Neural progenitor cell (in vitro differentiated cells): ENCODE results near the gene KMT2C. TPM values are rescaled to one million over a fixed set of nuclear protein-coding genes. Genes with fewer than 3 reads are reported as not detected.
A peak's percentile ranks its signal among the peaks of the same experiment; 100 is the strongest.
"Not testable (repeated sequence)": the region's sequence is repeated elsewhere in the genome, so short reads cannot be mapped to it uniquely, and the experiment has no call there.

Source experiments
- DNase-seq: peaks from one replicate; pipeline ENCODE4 v3.0.0-alpha.2; 2016; ENCODE audit warnings: low spot score
- H2AFZ ChIP-seq: fragments of 200-600 bp; sonication (generic); replicated peaks from 2 replicates; pipeline ENCODE4 v1.6.1; 2016; ENCODE audit warnings: antibody characterized with exemption
- H3F3A ChIP-seq: fragments of 200-600 bp; sonication (generic); 2 replicates; pipeline ENCODE4 v1.6.1; 2016; ENCODE audit warnings: antibody characterized with exemption, low read depth
- H3K27ac ChIP-seq: fragments of 200-600 bp; sonication (generic); 2 replicates; pipeline ENCODE4 v1.5.1; 2016; ENCODE audit warnings: mild to moderate bottlenecking
- H3K27me3 ChIP-seq: fragments of 200-600 bp; sonication (generic); 2 replicates; pipeline ENCODE4 v1.6.1; 2016; ENCODE audit warnings: mild to moderate bottlenecking, moderate library complexity
- H3K36me3 ChIP-seq: fragments of 200-600 bp; sonication (generic); 2 replicates; pipeline ENCODE4 v1.5.1; 2016
- H3K4me1 ChIP-seq: fragments of 200-600 bp; sonication (generic); 2 replicates; pipeline ENCODE4 v1.6.1; 2016; ENCODE audit warnings: mixed run types
- H3K4me2 ChIP-seq: fragments of 200-600 bp; sonication (generic); 2 replicates; pipeline ENCODE4 v1.6.1; 2016
- H3K4me3 ChIP-seq: fragments of 200-600 bp; sonication (generic); 2 replicates; pipeline ENCODE4 v1.5.1; 2016
- H3K79me2 ChIP-seq: fragments of 200-600 bp; sonication (generic); 2 replicates; pipeline ENCODE4 v1.6.1; 2016; ENCODE audit warnings: low read depth
- H3K9ac ChIP-seq: fragments of 200-600 bp; sonication (generic); 2 replicates; pipeline ENCODE4 v1.6.1; 2016
- H3K9me3 ChIP-seq: fragments of 200-600 bp; sonication (generic); 2 replicates; pipeline ENCODE4 v1.5.1; 2016; ENCODE audit warnings: low read depth
- H4K20me1 ChIP-seq: fragments of 200-600 bp; sonication (generic); 2 replicates; pipeline ENCODE4 v1.6.1; 2016; ENCODE audit warnings: low read depth
- H3K27ac Mint-ChIP-seq: 3 replicates; pipeline ENCODE4 v1.8.0; 2021; ENCODE audit warnings: mixed read lengths
- H3K27me3 Mint-ChIP-seq: 2 replicates; pipeline ENCODE4 v1.8.0; 2022; ENCODE audit warnings: low read depth, mild to moderate bottlenecking, inconsistent platforms, moderate library complexity, mixed read lengths; ENCODE audit not compliant: insufficient read depth
- H3K36me3 Mint-ChIP-seq: 3 replicates; pipeline ENCODE4 v1.8.0; 2021; ENCODE audit warnings: mixed read lengths
- H3K4me1 Mint-ChIP-seq: 3 replicates; pipeline ENCODE4 v1.8.0; 2021; ENCODE audit warnings: mixed read lengths
- H3K4me3 Mint-ChIP-seq: 3 replicates; pipeline ENCODE4 v1.8.0; 2021; ENCODE audit warnings: mild to moderate bottlenecking, moderate library complexity, mixed read lengths
- H3K9me3 Mint-ChIP-seq: 3 replicates; pipeline ENCODE4 v1.8.0; 2020; ENCODE audit warnings: mixed read lengths
- CTCF ChIP-seq: fragments of 200-600 bp; sonication (generic); IDR thresholded peaks from 2 replicates; pipeline ENCODE4 v1.5.1; 2017; ENCODE audit warnings: antibody characterized with exemption, mild to moderate bottlenecking
- EZH2 ChIP-seq: fragments of 200-600 bp; sonication (generic); IDR thresholded peaks from 2 replicates; pipeline ENCODE4 v1.6.1; 2017; ENCODE audit warnings: antibody characterized with exemption, mild to moderate bottlenecking, moderate library complexity
- EZH2phosphoT487 ChIP-seq: fragments of 200-600 bp; sonication (generic); IDR thresholded peaks from 2 replicates; pipeline ENCODE4 v1.6.1; 2017; ENCODE audit warnings: antibody characterized with exemption
- total RNA-seq: library from RNA; depleted of rRNA; stranded (reverse); fragments of >200 nt; gene quantifications from 2 replicates; pipeline ENCODE4 v1.2.3, GENCODE V29; 2015; ENCODE audit warnings: low replicate concordance

The KMT2C gene
- total RNA-seq, 1 donor from 2014 or later, result 26.4 TPM

GRCh38 chr7:152471023-152471620 lies 35.3 kb upstream of the KMT2C start:
- H3K4me1 ChIP-seq, H3K36me3 ChIP-seq, H3K36me3 Mint-ChIP-seq, DNase-seq, H3K27ac ChIP-seq, H3K27me3 ChIP-seq, H3K4me1 Mint-ChIP-seq, H2AFZ ChIP-seq, H3K4me2 ChIP-seq, H3K9ac ChIP-seq, H3K4me3 ChIP-seq, H4K20me1 ChIP-seq, H3K4me3 Mint-ChIP-seq, H3K27me3 Mint-ChIP-seq, H3K9me3 ChIP-seq, H3K27ac Mint-ChIP-seq, H3K79me2 ChIP-seq, H3F3A ChIP-seq: not testable (repeated sequence)
- H3K9me3 Mint-ChIP-seq, result peaks cover 21% of the 10 kb centered on the region

GRCh38 chr7:152470251-152471022 lies 34.6 kb upstream of the KMT2C start:
- not testable (repeated sequence) for H3K36me3 ChIP-seq, H3K27ac Mint-ChIP-seq, H3K79me2 ChIP-seq, H2AFZ ChIP-seq, H3K4me2 ChIP-seq, H3K27me3 ChIP-seq, H3K4me3 ChIP-seq, H3K9ac ChIP-seq, H3K36me3 Mint-ChIP-seq, H3K27me3 Mint-ChIP-seq, H3K4me3 Mint-ChIP-seq, H3F3A ChIP-seq, H4K20me1 ChIP-seq, H3K9me3 ChIP-seq, H3K4me1 ChIP-seq, DNase-seq, H3K27ac ChIP-seq, H3K4me1 Mint-ChIP-seq
- H3K9me3 Mint-ChIP-seq, result peaks cover 21% of the 10 kb centered on the region

GRCh38 chr7:152469576-152469975 lies 33.8 kb upstream of the KMT2C start:
- not testable (repeated sequence) for H3K4me3 Mint-ChIP-seq

GRCh38 chr7:152467225-152467624 lies 31.4 kb upstream of the KMT2C start:
- no peaks in the 10 kb centered on the region for H3K79me2 ChIP-seq
- no peaks in the 10 kb centered on the region for H3K27me3 ChIP-seq
- no peak overlapping the region for H3K27ac ChIP-seq
- no peak overlapping the region for H3K4me2 ChIP-seq
- H3K9me3 Mint-ChIP-seq, result peaks cover 17% of the 10 kb centered on the region
- H3K36me3 Mint-ChIP-seq, result peaks cover 4% of the 10 kb centered on the region
- no peak for TF ChIP-seq CTCF
- no peak overlapping the region for H3K4me3 Mint-ChIP-seq
- no peaks in the 10 kb centered on the region for H3K36me3 ChIP-seq
- H3K4me3 ChIP-seq, result no peak overlapping the region
- H2AFZ ChIP-seq, result no peak overlapping the region
- H3K4me1 Mint-ChIP-seq, result peaks cover 9% of the 10 kb centered on the region
- H3K4me1 ChIP-seq, result peaks cover 4% of the 10 kb centered on the region
- H3K9ac ChIP-seq, result no peak overlapping the region
- peaks cover 22% of the 10 kb centered on the region for H3F3A ChIP-seq
- no peak for DNase-seq
- no peaks in the 10 kb centered on the region for H4K20me1 ChIP-seq
- no peak overlapping the region for H3K27ac Mint-ChIP-seq
- no peaks in the 10 kb centered on the region for H3K9me3 ChIP-seq
- H3K27me3 Mint-ChIP-seq, result peaks cover 6% of the 10 kb centered on the region

More at GRCh38 chr7:152469576-152469975, 33.8 kb upstream of the KMT2C start:
- H3K4me3 ChIP-seq, H4K20me1 ChIP-seq, H3F3A ChIP-seq, H3K36me3 ChIP-seq, H3K4me1 ChIP-seq, H3K27ac Mint-ChIP-seq, DNase-seq, H3K36me3 Mint-ChIP-seq, H3K4me2 ChIP-seq, H3K27ac ChIP-seq, H3K9ac ChIP-seq, H3K27me3 Mint-ChIP-seq, H3K27me3 ChIP-seq, H3K4me1 Mint-ChIP-seq, H3K79me2 ChIP-seq, H3K9me3 ChIP-seq, H2AFZ ChIP-seq: not testable (repeated sequence)
- H3K9me3 Mint-ChIP-seq, result peaks cover 21% of the 10 kb centered on the region

- Histone ChIP-seq H3K36me3 (no peaks in the 10 kb centered on the region), H3K27ac (no peak overlapping the region), H4K20me1 (no peaks in the 10 kb centered on the region), H3K79me2 (no peaks in the 10 kb centered on the region), H3K9ac (no peak overlapping the region), H3K27me3 (no peaks in the 10 kb centered on the region), H3F3A (peaks cover 24% of the 10 kb centered on the region), H2AFZ (peak overlapping the region; percentile 98), H3K4me2 (peak overlapping the region; percentile 80), H3K9me3 (no peaks in the 10 kb centered on the region), H3K4me3 (peak overlapping the region; percentile 96), H3K4me1 (peaks cover 7% of the 10 kb centered on the region)
- Mint-ChIP-seq H3K27me3 (peaks cover 3% of the 10 kb centered on the region), H3K27ac (peak overlapping the region; percentile 78), H3K36me3 (no peaks in the 10 kb centered on the region), H3K4me3 (peak overlapping the region; percentile 95), H3K9me3 (peaks cover 3% of the 10 kb centered on the region), H3K4me1 (peaks cover 17% of the 10 kb centered on the region)
- TF ChIP-seq EZH2 (no peak), EZH2phosphoT487 (no peak), CTCF (no peak)
- DNase-seq, result no peak
These were observed 29.2 kb upstream of the KMT2C start for GRCh38 chr7:152465119-152465387.
